ENCODE data around the gene CWC27.

DNA sequence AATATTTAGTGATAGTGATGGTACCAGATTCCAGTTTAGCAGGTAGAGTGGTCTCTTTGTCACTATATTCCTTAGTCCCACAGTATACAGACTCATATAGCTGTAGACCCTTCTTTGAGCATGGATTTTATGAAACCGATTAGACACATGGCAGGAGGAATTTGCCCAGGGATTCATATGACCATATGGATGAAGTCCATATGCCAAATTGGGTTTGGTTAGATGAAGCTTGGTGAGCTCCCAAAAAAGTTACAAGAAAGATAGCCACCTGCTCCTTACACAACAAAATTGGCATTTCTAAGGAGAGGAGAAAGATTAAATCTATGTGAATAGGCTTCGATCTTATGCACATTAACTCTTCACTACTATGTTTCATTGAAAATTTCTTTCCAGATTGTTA is 211.4 kb downstream of the CWC27 start:
- TF ChIP-seq, protein P1, sequence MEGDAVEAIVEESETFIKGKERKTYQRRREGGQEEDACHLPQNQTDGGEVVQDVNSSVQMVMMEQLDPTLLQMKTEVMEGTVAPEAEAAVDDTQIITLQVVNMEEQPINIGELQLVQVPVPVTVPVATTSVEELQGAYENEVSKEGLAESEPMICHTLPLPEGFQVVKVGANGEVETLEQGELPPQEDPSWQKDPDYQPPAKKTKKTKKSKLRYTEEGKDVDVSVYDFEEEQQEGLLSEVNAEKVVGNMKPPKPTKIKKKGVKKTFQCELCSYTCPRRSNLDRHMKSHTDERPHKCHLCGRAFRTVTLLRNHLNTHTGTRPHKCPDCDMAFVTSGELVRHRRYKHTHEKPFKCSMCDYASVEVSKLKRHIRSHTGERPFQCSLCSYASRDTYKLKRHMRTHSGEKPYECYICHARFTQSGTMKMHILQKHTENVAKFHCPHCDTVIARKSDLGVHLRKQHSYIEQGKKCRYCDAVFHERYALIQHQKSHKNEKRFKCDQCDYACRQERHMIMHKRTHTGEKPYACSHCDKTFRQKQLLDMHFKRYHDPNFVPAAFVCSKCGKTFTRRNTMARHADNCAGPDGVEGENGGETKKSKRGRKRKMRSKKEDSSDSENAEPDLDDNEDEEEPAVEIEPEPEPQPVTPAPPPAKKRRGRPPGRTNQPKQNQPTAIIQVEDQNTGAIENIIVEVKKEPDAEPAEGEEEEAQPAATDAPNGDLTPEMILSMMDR (IDR thresholded peaks at IDR 0.05), result no peak
- TF ChIP-seq POLR2AphosphoS5 (IDR thresholded peaks at IDR 0.05) (no peak), POLR2A (IDR thresholded peaks at IDR 0.05) (no peak)
